Measurements from ENCODE around the gene ZNF624. TPM values are rescaled to one million over a fixed set of nuclear protein-coding genes. Genes with fewer than 3 reads are reported as not detected.

Gene ZNF624
- total RNA-seq, 1 donor from 2014 or later = 12.1 TPM

GRCh38 chr17:16617481-16618060 lies 36.1 kb downstream of the ZNF624 start:
- Mint-ChIP-seq H3K27me3 (ENCODE audit: low read depth) (no peaks in the 10 kb centered on the region), H3K27ac (ENCODE audit: unreplicated experiment) (no peak overlapping the region), H3K9me3 (peaks cover 29% of the 10 kb centered on the region), H3K4me3 (no peak overlapping the region), H3K36me3 (ENCODE audit: low read depth) (peaks cover 51% of the 10 kb centered on the region), H3K4me1 (no peaks in the 10 kb centered on the region)
- TF ChIP-seq, protein P1, sequence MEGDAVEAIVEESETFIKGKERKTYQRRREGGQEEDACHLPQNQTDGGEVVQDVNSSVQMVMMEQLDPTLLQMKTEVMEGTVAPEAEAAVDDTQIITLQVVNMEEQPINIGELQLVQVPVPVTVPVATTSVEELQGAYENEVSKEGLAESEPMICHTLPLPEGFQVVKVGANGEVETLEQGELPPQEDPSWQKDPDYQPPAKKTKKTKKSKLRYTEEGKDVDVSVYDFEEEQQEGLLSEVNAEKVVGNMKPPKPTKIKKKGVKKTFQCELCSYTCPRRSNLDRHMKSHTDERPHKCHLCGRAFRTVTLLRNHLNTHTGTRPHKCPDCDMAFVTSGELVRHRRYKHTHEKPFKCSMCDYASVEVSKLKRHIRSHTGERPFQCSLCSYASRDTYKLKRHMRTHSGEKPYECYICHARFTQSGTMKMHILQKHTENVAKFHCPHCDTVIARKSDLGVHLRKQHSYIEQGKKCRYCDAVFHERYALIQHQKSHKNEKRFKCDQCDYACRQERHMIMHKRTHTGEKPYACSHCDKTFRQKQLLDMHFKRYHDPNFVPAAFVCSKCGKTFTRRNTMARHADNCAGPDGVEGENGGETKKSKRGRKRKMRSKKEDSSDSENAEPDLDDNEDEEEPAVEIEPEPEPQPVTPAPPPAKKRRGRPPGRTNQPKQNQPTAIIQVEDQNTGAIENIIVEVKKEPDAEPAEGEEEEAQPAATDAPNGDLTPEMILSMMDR (conservative IDR thresholded peaks at IDR 0.05) = no peak
- no peak for DNase-seq (ENCODE audit: low read depth, low spot score)

- H3K9me3 Mint-ChIP-seq = peaks cover 10% of the 10 kb centered on the region
- H3K36me3 Mint-ChIP-seq (ENCODE audit: low read depth) = peaks cover 5% of the 10 kb centered on the region
- no peak overlapping the region for H3K27ac Mint-ChIP-seq (ENCODE audit: unreplicated experiment)
- TF ChIP-seq, protein P1 (conservative IDR thresholded peaks at IDR 0.05) = no peak
- peaks cover 3% of the 10 kb centered on the region for H3K27me3 Mint-ChIP-seq (ENCODE audit: low read depth)
- H3K4me3 Mint-ChIP-seq = no peak overlapping the region
- DNase-seq (ENCODE audit: low read depth, low spot score) = no peak
- H3K4me1 Mint-ChIP-seq = peaks cover 4% of the 10 kb centered on the region
Measured at GRCh38 chr17:16599537-16599936, 54.1 kb downstream of the ZNF624 start.

DNA sequence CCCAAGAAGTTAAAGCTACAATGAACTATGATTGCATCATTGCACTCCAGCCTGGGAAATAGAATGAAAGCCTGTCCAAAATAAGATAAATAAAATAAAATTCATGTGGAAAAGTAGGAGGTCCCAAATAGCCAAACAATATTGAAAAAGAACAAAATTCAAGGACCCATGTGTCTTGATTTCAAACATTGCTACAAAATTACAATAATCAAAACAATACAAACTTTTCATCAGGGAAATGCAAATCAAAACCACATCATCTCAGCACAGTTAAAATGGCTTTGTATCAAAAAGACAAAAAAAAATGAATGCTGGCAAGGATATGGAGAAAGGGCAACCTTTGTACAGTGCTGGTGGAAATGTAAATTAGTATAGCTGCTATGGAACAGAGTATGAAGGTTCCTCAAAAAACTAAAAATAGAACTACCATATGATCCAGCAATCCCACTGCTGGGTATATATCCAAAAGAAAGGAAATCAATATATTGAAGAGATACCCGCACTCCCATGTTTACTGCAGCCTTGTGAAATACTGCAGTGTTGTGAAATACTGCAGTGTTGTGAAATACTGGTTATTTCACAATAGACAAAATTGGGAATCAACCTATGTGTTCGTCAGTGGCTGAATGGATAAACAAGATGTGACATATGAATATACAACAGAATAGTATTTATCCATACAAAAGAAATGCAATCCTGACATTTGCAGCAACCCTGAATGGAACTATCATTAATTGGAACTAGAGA lies 60.1 kb downstream of the ZNF624 start:
- H3K27me3 Mint-ChIP-seq (ENCODE audit: low read depth) = peaks cover 13% of the 10 kb centered on the region
- peaks cover 2% of the 10 kb centered on the region for H3K36me3 Mint-ChIP-seq (ENCODE audit: low read depth)
- H3K4me3 Mint-ChIP-seq = no peak overlapping the region
- peaks cover 8% of the 10 kb centered on the region for H3K9me3 Mint-ChIP-seq
- no peak for DNase-seq (ENCODE audit: low read depth, low spot score)
- TF ChIP-seq, protein P1 (conservative IDR thresholded peaks at IDR 0.05) = no peak
- H3K27ac Mint-ChIP-seq (ENCODE audit: unreplicated experiment) = no peak overlapping the region
- peaks cover 6% of the 10 kb centered on the region for H3K4me1 Mint-ChIP-seq

GRCh38 chr17:16589097-16589969 lies 64.3 kb downstream of the ZNF624 start:
- H3K4me3 Mint-ChIP-seq = peak overlapping the region; percentile 85
- peak overlapping the region; percentile 81 for H3K27ac Mint-ChIP-seq (ENCODE audit: unreplicated experiment)

DNA sequence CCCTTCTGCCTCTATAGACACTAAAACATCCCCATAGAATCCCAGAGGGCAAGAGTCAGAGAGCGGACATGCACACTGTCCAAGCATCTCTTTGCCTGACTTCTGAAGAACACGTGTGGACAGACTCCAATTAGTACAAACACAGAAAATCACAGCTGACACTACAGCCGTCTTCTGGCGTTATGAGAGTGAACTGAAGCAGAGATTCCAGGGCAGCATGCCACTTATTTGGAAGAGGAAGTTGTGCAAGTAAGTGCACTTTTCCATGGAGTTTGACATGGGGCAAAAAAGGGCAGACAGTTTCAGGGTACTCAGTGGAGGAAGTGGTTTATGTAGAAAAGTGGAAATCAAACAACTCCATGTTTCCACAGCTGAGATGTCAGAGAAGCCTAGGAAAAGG lies 67.9 kb downstream of the ZNF624 start:
- peak overlapping the region; percentile 6 for H3K4me3 Mint-ChIP-seq
- no peak for DNase-seq (ENCODE audit: low read depth, low spot score)
- H3K4me1 Mint-ChIP-seq = peaks cover 21% of the 10 kb centered on the region
- H3K36me3 Mint-ChIP-seq (ENCODE audit: low read depth) = peaks cover 2% of the 10 kb centered on the region
- peaks cover 48% of the 10 kb centered on the region for H3K27me3 Mint-ChIP-seq (ENCODE audit: low read depth)
- TF ChIP-seq, protein P1 (conservative IDR thresholded peaks at IDR 0.05) = no peak
- H3K9me3 Mint-ChIP-seq = peaks cover 3% of the 10 kb centered on the region
- no peak overlapping the region for H3K27ac Mint-ChIP-seq (ENCODE audit: unreplicated experiment)

More at GRCh38 chr17:16589097-16589969, 64.3 kb downstream of the ZNF624 start:
- Mint-ChIP-seq H3K36me3 (ENCODE audit: low read depth) (peaks cover 2% of the 10 kb centered on the region), H3K27me3 (ENCODE audit: low read depth) (peaks cover 36% of the 10 kb centered on the region), H3K4me1 (peaks cover 15% of the 10 kb centered on the region), H3K9me3 (peaks cover 6% of the 10 kb centered on the region)
- peak; percentile 97 for DNase-seq (ENCODE audit: low read depth, low spot score)
- TF ChIP-seq, protein P1 (conservative IDR thresholded peaks at IDR 0.05) = peak; percentile 99

Measured in neural crest cell (in vitro differentiated cells).